Stimulated activated naive CD8-positive, alpha-beta T cell treated with anti-CD3 and anti-CD28 coated beads, Interleukin-15, Interleukin-2, amounts not matched to agents 100 ng/mL and 50 ng/mL, for 24 hours (primary cell): ENCODE results near the gene FNBP1.

ENCODE experiments used
- H3K27ac Mint-ChIP-seq: one replicate; pipeline ENCODE4 v1.8.0; 2021; ENCODE audit warnings: mild to moderate bottlenecking, mixed read lengths
- H3K27me3 Mint-ChIP-seq: one replicate; pipeline ENCODE4 v1.8.0; 2021; ENCODE audit warnings: mixed read lengths
- H3K36me3 Mint-ChIP-seq: one replicate; pipeline ENCODE4 v1.8.0; 2021; ENCODE audit warnings: low read depth, mixed read lengths
- H3K4me1 Mint-ChIP-seq: one replicate; pipeline ENCODE4 v1.8.0; 2021; ENCODE audit warnings: low read depth, mixed read lengths
- H3K4me3 Mint-ChIP-seq: one replicate; pipeline ENCODE4 v1.8.0; 2021; ENCODE audit warnings: mild to moderate bottlenecking, mixed read lengths
- H3K9me3 Mint-ChIP-seq: one replicate; pipeline ENCODE4 v1.8.0; 2021; ENCODE audit warnings: mixed read lengths

FNBP1 gene

GRCh38 chr9:129861447-129861827, 181.6 kb downstream of the FNBP1 start:
- no peak overlapping the region for H3K4me3 Mint-ChIP-seq
- H3K36me3 Mint-ChIP-seq: peaks cover 56% of the 10 kb centered on the region
- peaks cover 70% of the 10 kb centered on the region for H3K4me1 Mint-ChIP-seq
- H3K27me3 Mint-ChIP-seq: no peaks in the 10 kb centered on the region
- H3K9me3 Mint-ChIP-seq: no peaks in the 10 kb centered on the region
- peak overlapping the region; percentile 83 for H3K27ac Mint-ChIP-seq

GRCh38 chr9:129860653-129861446, 182.1 kb downstream of the FNBP1 start:
- Mint-ChIP-seq H3K4me3 (peak overlapping the region; percentile 57), H3K9me3 (no peaks in the 10 kb centered on the region), H3K27ac (peak overlapping the region; percentile 83), H3K36me3 (peaks cover 56% of the 10 kb centered on the region), H3K4me1 (peaks cover 70% of the 10 kb centered on the region), H3K27me3 (no peaks in the 10 kb centered on the region)

GRCh38 chr9:129858167-129858962, 184.6 kb downstream of the FNBP1 start:
- Mint-ChIP-seq H3K27me3 (no peaks in the 10 kb centered on the region), H3K4me3 (no peak overlapping the region), H3K9me3 (no peaks in the 10 kb centered on the region), H3K27ac (no peak overlapping the region), H3K4me1 (peaks cover 72% of the 10 kb centered on the region), H3K36me3 (peaks cover 59% of the 10 kb centered on the region)

GRCh38 chr9:129857207-129857606, 185.8 kb downstream of the FNBP1 start:
- H3K4me3 Mint-ChIP-seq: no peak overlapping the region
- H3K9me3 Mint-ChIP-seq: no peaks in the 10 kb centered on the region
- peak overlapping the region; percentile 26 for H3K27ac Mint-ChIP-seq
- H3K4me1 Mint-ChIP-seq: peaks cover 62% of the 10 kb centered on the region
- H3K36me3 Mint-ChIP-seq: peaks cover 61% of the 10 kb centered on the region
- H3K27me3 Mint-ChIP-seq: no peaks in the 10 kb centered on the region

GRCh38 chr9:129854588-129855110, 188.3 kb downstream of the FNBP1 start:
- Mint-ChIP-seq H3K4me1 (peaks cover 38% of the 10 kb centered on the region), H3K36me3 (peaks cover 69% of the 10 kb centered on the region), H3K9me3 (no peaks in the 10 kb centered on the region), H3K4me3 (peak overlapping the region; percentile 45), H3K27ac (peak overlapping the region; percentile 88), H3K27me3 (no peaks in the 10 kb centered on the region)

- Mint-ChIP-seq H3K27me3 (no peaks in the 10 kb centered on the region), H3K4me3 (no peak overlapping the region), H3K4me1 (peaks cover 36% of the 10 kb centered on the region), H3K36me3 (peaks cover 67% of the 10 kb centered on the region), H3K27ac (peak overlapping the region; percentile 32), H3K9me3 (no peaks in the 10 kb centered on the region)
Measured at GRCh38 chr9:129853614-129854013, 189.4 kb downstream of the FNBP1 start.

- no peak overlapping the region for H3K4me3 Mint-ChIP-seq
- H3K27ac Mint-ChIP-seq: no peak overlapping the region
- H3K4me1 Mint-ChIP-seq: peaks cover 32% of the 10 kb centered on the region
- no peaks in the 10 kb centered on the region for H3K9me3 Mint-ChIP-seq
- no peaks in the 10 kb centered on the region for H3K27me3 Mint-ChIP-seq
- H3K36me3 Mint-ChIP-seq: peaks cover 59% of the 10 kb centered on the region
Measured at GRCh38 chr9:129852579-129852978, 190.4 kb downstream of the FNBP1 start.

- H3K27me3 Mint-ChIP-seq: no peaks in the 10 kb centered on the region
- peaks cover 56% of the 10 kb centered on the region for H3K36me3 Mint-ChIP-seq
- H3K27ac Mint-ChIP-seq: no peak overlapping the region
- peaks cover 32% of the 10 kb centered on the region for H3K4me1 Mint-ChIP-seq
- H3K9me3 Mint-ChIP-seq: no peaks in the 10 kb centered on the region
- no peak overlapping the region for H3K4me3 Mint-ChIP-seq
Measured at GRCh38 chr9:129851821-129852220, 191.2 kb downstream of the FNBP1 start.

- no peaks in the 10 kb centered on the region for H3K27me3 Mint-ChIP-seq
- H3K9me3 Mint-ChIP-seq: no peaks in the 10 kb centered on the region
- no peak overlapping the region for H3K4me3 Mint-ChIP-seq
- peaks cover 50% of the 10 kb centered on the region for H3K36me3 Mint-ChIP-seq
- H3K4me1 Mint-ChIP-seq: peaks cover 24% of the 10 kb centered on the region
- H3K27ac Mint-ChIP-seq: no peak overlapping the region
Measured at GRCh38 chr9:129850821-129851550, 192.0 kb downstream of the FNBP1 start.

- Mint-ChIP-seq H3K4me1 (peaks cover 22% of the 10 kb centered on the region), H3K27ac (no peak overlapping the region), H3K27me3 (no peaks in the 10 kb centered on the region), H3K36me3 (peaks cover 39% of the 10 kb centered on the region), H3K4me3 (no peak overlapping the region), H3K9me3 (no peaks in the 10 kb centered on the region)
Measured at GRCh38 chr9:129849901-129850300, 193.1 kb downstream of the FNBP1 start.

GRCh38 chr9:129848712-129849441, 194.1 kb downstream of the FNBP1 start:
- peaks cover 17% of the 10 kb centered on the region for H3K4me1 Mint-ChIP-seq
- H3K27me3 Mint-ChIP-seq: no peaks in the 10 kb centered on the region
- peaks cover 29% of the 10 kb centered on the region for H3K36me3 Mint-ChIP-seq
- no peak overlapping the region for H3K4me3 Mint-ChIP-seq
- H3K27ac Mint-ChIP-seq: peak overlapping the region; percentile 36
- no peaks in the 10 kb centered on the region for H3K9me3 Mint-ChIP-seq

- Mint-ChIP-seq H3K4me1 (peaks cover 22% of the 10 kb centered on the region), H3K27ac (peak overlapping the region; percentile 43), H3K9me3 (no peaks in the 10 kb centered on the region), H3K4me3 (no peak overlapping the region), H3K36me3 (peaks cover 7% of the 10 kb centered on the region), H3K27me3 (no peaks in the 10 kb centered on the region)
Measured at GRCh38 chr9:129845373-129845772, 197.6 kb downstream of the FNBP1 start.

- peaks cover 65% of the 10 kb centered on the region for H3K4me1 Mint-ChIP-seq
- H3K4me3 Mint-ChIP-seq: no peak overlapping the region
- H3K27me3 Mint-ChIP-seq: no peaks in the 10 kb centered on the region
- peaks cover 6% of the 10 kb centered on the region for H3K36me3 Mint-ChIP-seq
- H3K9me3 Mint-ChIP-seq: no peaks in the 10 kb centered on the region
- peak overlapping the region; percentile 26 for H3K27ac Mint-ChIP-seq
Measured at GRCh38 chr9:129841071-129841470, 201.9 kb downstream of the FNBP1 start.

- Mint-ChIP-seq H3K36me3 (peaks cover 6% of the 10 kb centered on the region), H3K27ac (peak overlapping the region; percentile 16), H3K4me1 (peaks cover 58% of the 10 kb centered on the region), H3K9me3 (no peaks in the 10 kb centered on the region), H3K27me3 (no peaks in the 10 kb centered on the region), H3K4me3 (no peak overlapping the region)
Measured at GRCh38 chr9:129840034-129840433, 203.0 kb downstream of the FNBP1 start.
